BE2C (cell line): ENCODE results near the gene ZNF490.
"Not testable (repeated sequence)": the region's sequence is repeated elsewhere in the genome, so short reads cannot be mapped to it uniquely, and the experiment has no call there.

Experiments used
- DNase-seq: peaks from one replicate; pipeline ENCODE4 v3.0.0-alpha.2; 2020
- H3K27me3 ChIP-seq: fragments of 250-450 bp; sonication (Bioruptor Pico); 2 replicates; pipeline ENCODE4 v1.5.1; 2020; ENCODE audit warnings: mild to moderate bottlenecking
- H3K36me3 ChIP-seq: fragments of 250-450 bp; sonication (Bioruptor Pico); 2 replicates; pipeline ENCODE4 v1.5.1; 2020; ENCODE audit warnings: mild to moderate bottlenecking
- H3K4me1 ChIP-seq: fragments of 250-450 bp; sonication (Bioruptor Pico); 2 replicates; pipeline ENCODE4 v1.5.1; 2020
- H3K4me3 ChIP-seq: 2 replicates; pipeline ENCODE4 v1.5.1; 2011; ENCODE audit warnings: low read depth, low read length
- H3K9me3 ChIP-seq: fragments of 250-450 bp; sonication (Bioruptor Pico); 2 replicates; pipeline ENCODE4 v1.5.1; 2020
- TF ChIP-seq, protein P1 (sequence below): IDR thresholded peaks from 2 replicates; pipeline ENCODE4 v1.5.1; 2012; ENCODE audit warnings: mild to moderate bottlenecking, low read depth, low read length

The ZNF490 gene

DNA sequence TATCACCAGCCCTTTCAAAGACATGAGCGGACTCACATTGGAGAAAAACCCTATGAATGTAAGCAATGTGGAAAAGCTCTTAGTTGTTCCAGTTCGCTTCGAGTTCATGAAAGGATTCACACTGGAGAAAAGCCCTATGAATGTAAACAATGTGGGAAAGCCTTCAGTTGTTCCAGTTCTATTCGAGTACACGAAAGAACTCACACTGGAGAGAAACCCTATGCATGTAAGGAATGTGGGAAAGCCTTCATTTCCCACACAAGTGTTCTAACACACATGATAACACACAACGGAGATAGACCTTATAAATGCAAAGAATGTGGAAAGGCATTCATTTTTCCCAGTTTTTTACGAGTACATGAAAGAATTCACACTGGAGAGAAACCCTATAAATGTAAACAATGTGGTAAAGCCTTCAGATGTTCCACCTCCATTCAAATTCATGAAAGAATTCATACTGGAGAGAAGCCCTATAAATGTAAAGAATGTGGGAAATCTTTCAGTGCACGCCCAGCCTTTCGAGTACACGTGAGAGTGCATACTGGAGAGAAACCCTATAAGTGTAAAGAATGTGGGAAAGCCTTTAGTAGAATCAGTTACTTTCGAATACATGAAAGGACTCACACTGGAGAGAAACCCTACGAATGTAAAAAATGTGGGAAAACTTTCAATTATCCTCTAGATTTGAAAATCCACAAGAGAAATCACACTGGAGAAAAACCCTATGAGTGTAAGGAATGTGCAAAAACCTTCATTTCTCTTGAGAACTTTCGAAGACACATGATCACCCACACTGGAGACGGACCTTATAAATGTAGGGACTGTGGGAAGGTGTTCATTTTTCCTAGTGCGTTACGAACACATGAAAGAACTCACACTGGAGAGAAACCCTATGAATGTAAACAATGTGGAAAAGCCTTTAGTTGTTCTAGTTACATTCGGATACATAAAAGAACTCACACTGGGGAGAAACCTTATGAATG lies 17.7 kb upstream of the ZNF490 start:
- no peak for DNase-seq
- TF ChIP-seq, protein P1, sequence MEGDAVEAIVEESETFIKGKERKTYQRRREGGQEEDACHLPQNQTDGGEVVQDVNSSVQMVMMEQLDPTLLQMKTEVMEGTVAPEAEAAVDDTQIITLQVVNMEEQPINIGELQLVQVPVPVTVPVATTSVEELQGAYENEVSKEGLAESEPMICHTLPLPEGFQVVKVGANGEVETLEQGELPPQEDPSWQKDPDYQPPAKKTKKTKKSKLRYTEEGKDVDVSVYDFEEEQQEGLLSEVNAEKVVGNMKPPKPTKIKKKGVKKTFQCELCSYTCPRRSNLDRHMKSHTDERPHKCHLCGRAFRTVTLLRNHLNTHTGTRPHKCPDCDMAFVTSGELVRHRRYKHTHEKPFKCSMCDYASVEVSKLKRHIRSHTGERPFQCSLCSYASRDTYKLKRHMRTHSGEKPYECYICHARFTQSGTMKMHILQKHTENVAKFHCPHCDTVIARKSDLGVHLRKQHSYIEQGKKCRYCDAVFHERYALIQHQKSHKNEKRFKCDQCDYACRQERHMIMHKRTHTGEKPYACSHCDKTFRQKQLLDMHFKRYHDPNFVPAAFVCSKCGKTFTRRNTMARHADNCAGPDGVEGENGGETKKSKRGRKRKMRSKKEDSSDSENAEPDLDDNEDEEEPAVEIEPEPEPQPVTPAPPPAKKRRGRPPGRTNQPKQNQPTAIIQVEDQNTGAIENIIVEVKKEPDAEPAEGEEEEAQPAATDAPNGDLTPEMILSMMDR, result no peak
- no peaks in the 10 kb centered on the region for H3K27me3 ChIP-seq
- no peak overlapping the region for H3K4me3 ChIP-seq
- peaks cover 15% of the 10 kb centered on the region for H3K9me3 ChIP-seq
- no peaks in the 10 kb centered on the region for H3K4me1 ChIP-seq
- peaks cover 62% of the 10 kb centered on the region for H3K36me3 ChIP-seq

DNA sequence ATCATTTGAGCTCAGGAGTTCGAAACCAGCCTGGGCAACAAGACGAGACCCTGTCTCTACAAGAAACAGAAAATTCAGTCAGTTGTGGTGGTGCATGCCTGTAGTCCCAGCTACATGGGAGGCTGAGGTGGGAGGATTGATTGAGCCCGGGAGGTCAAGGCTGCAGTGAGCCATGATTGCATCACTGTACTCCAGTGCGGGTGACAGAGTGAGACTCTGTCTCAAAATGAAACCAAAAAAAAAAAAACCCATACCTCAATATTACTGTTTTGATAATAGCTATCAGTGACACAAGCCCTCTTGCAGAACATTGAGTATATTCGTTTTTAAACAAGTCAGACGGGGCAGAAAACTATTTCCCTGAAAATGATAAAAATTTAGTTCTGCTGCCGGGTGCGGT lies 16.3 kb upstream of the ZNF490 start:
- Histone ChIP-seq H3K27me3 (no peaks in the 10 kb centered on the region), H3K4me1 (no peaks in the 10 kb centered on the region), H3K9me3 (peaks cover 15% of the 10 kb centered on the region; the same call in 1 of the 2 replicates), H3K4me3 (no peak overlapping the region), H3K36me3 (peaks cover 66% of the 10 kb centered on the region)
- TF ChIP-seq, protein P1, result no peak
- no peak for DNase-seq

DNA sequence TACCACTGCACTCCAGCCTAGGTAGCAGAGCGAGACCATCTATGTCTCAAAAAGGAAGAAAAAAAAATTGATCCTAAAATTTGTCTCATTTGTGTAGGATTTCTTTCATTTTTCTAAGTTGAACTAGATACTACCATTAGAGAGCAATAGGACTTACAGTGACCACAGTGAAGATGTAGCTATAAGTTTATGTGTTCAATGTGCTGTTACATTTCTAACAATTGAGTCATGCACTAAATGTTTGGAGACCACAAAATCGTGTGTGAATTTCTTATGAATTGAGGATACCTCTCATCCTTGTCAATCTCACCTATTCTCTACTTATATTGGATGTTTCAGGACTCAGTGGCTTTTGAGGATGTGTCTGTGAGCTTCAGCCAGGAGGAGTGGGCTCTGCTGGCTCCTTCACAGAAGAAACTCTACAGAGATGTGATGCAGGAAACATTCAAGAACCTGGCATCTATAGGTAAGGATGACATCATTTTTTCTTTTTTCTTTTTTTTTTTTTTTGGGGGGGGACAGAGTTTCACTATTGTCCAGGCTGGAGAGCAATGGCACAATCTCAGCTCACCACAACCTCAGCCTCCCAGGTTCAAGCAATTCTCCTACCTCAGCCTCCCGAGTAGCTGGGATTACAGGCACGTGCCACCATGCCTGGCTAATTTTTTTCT lies 12.9 kb upstream of the ZNF490 start:
- TF ChIP-seq, protein P1, result no peak
- H3K4me3 ChIP-seq, result no peak overlapping the region
- peaks cover 15% of the 10 kb centered on the region; the same call in 1 of the 2 replicates for H3K9me3 ChIP-seq
- peaks cover 57% of the 10 kb centered on the region for H3K36me3 ChIP-seq
- no peak for DNase-seq
- no peaks in the 10 kb centered on the region for H3K27me3 ChIP-seq
- H3K4me1 ChIP-seq, result no peaks in the 10 kb centered on the region

DNA sequence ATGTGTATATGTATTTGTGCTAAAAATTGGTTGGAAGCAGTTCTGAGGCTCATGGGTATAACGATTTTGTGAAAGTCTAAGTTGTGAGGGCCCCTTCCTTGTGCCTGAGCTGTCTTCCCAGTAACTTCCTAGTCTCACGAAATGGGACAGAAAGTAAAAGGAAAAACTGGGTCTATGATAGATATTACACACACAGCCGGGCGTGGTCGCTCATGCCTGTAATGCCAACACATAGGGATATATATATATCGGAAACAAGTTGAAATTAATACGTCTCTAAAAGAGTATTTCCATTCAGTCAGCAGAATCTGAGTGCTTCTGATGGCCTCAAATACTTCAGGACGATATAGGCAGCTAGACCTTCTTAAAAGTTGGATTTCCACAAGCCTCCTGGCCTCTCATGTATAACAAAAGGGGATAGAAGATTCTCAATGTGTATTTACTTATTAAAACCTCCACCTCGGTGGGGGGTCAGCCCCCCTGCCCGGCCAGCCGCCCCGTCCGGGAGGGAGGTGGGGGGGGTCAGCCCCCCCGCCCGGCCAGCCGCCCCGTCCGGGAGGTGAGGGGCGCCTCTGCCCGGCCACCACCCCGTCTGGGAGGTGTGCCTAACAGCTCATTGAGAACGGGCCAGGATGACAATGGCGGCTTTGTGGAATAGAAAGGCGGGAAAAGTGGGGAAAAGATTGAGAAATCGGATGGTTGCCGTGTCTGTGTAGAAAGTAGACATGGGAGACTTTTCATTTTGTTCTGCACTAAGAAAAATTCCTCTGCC lies 10.8 kb upstream of the ZNF490 start:
- H3K27me3 ChIP-seq, H3K9me3 ChIP-seq, H3K4me1 ChIP-seq, H3K4me3 ChIP-seq, DNase-seq: not testable (repeated sequence)
- H3K36me3 ChIP-seq, result peaks cover 40% of the 10 kb centered on the region

DNA sequence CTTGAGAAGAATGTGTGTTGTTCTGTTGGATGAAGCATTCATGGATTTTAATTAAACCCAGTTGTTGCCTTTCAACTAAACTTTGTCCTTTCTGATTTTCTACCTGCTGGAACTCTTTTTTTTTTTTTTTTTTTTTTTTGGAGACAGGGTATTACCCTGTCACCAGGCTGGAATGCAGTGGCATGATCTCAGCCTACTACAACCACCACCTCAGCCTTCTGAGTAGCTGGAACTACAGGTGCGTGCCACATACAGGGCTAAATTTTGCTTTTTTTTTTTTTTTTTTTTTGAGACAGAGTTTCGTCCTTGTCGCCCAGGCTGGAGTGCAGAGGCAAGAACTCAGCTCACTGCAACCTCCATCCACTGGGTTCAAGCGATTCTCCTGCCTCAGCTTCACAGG lies 7.0 kb upstream of the ZNF490 start:
- Histone ChIP-seq H3K9me3 (no peaks in the 10 kb centered on the region; the same call in 1 of the 2 replicates), H3K27me3 (no peaks in the 10 kb centered on the region), H3K4me3 (no peak overlapping the region), H3K36me3 (peaks cover 22% of the 10 kb centered on the region), H3K4me1 (no peaks in the 10 kb centered on the region)
- TF ChIP-seq, protein P1, result no peak
- DNase-seq, result no peak

DNA sequence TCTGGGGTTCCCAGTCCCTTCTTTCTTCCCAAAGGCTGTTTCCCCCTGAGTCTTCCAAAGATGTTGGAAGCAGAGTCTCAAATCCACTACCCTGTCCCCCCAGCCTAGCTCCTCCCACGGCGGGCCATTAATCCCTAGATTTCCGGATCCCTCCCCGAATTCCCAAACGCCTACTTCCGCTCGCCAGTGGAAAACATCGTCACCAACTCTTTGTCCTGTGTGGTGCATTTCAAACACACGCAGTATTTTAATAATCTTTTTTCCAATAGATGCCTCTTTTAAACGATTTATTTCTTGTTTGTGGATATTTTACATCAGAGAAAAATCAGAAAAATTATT lies 717 bp upstream of the ZNF490 start:
- Histone ChIP-seq H3K4me3 (peak overlapping the region; percentile 98), H3K36me3 (peaks cover 20% of the 10 kb centered on the region), H3K4me1 (no peaks in the 10 kb centered on the region), H3K9me3 (no peaks in the 10 kb centered on the region), H3K27me3 (no peaks in the 10 kb centered on the region)
- peak; percentile 65 for DNase-seq
- TF ChIP-seq, protein P1, result no peak
